IPS-11a (cell line): Measurements from ENCODE around the gene HK1.
"Not testable (repeated sequence)": the region's sequence is repeated elsewhere in the genome, so short reads cannot be mapped to it uniquely, and the experiment has no call there.

Experiments
- H3K4me3 ChIP-seq: one replicate; pipeline ENCODE4 v1.5.1; 2013; ENCODE audit warnings: low read depth, low read length, control low read depth

The HK1 gene

DNA sequence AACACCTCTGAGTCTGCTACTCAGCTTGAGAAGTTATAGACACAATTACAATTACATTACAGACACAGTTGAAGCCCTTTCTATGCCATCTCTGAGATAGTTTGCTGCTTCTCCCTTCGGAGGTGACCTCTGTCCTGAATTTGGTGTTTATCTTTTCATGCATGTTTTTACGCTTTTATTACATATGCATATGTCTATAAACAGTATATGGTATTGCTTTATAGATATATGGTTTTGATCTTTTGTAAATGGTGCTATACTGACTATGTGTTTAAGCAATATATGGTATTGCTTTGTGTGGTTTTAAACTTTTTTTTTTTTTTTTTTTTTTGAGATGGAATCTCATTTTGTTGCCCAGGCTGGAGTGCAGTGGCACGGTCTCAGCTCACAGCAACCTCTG is 48.4 kb downstream of the HK1 start:
- no peak overlapping the region for H3K4me3 ChIP-seq

DNA sequence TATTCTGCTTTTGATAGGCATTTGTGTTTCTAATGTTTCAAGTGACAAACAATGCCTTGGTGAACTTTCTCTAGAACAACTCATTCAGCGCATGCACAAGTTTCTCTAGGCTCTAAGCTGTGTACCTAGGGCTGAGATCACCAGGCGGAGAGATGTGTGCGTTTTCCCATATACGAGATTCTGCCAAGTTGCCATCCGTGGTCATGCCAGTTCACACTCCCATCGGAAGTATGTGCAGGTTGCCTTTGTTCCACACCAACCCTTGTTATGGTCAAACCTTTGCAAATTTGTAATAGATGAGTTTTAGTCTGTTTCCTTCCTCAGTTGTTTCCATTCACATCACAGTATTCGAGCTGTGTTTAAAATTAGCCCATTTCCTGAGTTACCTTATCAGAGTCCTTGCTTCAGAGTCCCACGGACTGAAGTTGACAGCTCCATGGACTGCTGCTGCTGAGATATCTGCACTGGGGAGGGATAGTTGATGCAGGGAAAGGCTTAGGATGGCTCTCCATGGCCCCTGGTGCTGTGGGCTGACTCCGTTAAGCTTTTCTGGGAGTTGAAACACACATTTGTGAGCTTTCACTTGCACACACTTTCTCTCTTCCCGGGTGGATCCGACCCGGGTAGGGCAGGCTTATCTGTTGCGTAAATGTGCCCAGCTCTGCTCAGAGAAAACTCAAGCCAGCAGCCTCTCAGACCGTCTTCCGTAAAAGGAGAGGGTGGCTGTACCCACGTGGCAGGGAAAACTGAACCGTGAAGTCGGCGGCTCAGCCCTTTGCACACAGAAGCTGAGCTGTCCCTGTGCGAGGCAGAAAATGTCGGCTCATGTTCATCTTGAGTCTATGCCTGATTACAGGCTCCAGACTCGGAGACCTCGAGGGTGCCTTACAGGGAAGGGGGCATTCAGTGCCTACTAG is 49.4 kb downstream of the HK1 start:
- H3K4me3 ChIP-seq = no peak overlapping the region

DNA sequence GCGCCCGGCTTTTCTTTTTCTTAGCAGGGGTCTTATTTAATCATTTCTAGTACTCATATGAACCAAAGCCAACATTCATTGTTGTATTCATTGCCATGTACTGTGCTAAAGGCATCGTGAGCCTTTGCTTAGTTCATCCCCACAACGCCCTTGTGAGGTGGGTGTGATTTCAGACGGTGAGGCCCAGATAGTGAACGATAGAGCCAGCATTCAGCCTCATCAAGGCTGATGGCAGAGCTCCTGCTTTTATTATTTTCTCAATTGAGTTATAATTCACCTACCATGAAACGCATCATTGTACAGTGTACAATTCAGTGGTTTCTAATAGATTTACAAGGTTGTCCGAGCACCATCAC is 50.1 kb downstream of the HK1 start:
- H3K4me3 ChIP-seq = no peak overlapping the region

DNA sequence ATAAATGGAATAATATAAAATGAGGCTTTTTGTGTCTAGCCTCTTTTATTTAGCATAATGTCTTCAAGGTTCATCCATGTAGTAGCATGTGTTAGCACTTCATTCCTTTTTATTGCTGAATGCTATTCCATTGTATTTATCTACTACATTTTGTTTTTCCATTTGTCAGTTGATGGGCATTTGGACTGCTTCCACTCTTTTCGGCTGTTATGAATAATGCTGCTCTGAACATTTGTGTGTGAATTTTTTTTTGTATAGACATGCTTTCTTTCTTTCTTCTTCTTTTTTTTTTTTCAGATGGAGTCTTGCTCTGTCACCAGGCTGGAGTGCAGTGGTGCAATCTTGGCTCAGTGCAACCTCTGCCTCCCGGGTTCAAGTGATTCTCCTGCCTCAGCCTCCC is 50.6 kb downstream of the HK1 start:
- not testable (repeated sequence) for H3K4me3 ChIP-seq

DNA sequence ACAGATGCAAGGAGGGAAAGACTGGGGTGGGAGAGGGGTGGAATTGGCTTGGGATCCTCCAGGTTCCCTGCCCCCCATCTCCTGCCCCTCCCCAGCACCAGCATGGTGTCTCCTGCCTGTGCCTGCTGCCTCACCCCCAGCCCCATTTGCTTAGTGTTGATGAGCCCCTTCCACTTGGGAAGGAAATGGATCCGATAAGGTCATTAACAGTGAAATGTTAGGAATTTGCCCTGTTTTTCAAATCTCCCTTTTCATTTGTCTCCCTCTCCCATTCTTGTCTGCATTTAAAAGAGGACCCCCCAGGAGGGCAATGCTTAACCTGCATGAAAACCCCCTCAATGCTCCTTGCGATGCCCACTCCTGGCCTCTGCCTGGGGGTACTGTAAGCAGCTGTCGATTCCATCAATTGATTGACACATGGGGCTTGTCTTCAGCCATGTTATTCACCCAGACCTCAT is 51.5 kb downstream of the HK1 start:
- H3K4me3 ChIP-seq = no peak overlapping the region

GRCh38 chr10:69331161-69331560 is 52.9 kb downstream of the HK1 start:
- H3K4me3 ChIP-seq = no peak overlapping the region

- no peak overlapping the region for H3K4me3 ChIP-seq
Observed at GRCh38 chr10:69332278-69333010, 54.1 kb downstream of the HK1 start.

DNA sequence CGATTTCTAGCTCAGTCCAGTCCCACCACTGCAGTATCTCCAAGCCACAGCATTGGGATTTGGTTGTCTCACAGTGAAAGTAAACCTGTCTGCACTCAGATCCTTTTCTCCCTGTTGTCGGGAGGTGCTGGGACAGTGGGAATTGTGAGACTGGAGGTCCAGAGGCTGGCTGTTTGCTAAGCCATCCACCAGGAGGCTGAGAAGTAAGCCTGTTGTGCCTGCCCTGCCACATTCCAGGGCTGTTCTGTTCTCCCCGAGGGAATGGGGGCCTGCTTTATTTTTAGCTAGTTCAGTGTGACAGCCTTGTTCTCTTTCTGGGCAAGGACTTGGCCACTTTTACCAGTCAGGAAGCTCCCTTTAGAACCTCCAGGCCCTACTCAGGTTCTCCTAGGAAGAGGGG is 54.9 kb downstream of the HK1 start:
- H3K4me3 ChIP-seq = no peak overlapping the region

DNA sequence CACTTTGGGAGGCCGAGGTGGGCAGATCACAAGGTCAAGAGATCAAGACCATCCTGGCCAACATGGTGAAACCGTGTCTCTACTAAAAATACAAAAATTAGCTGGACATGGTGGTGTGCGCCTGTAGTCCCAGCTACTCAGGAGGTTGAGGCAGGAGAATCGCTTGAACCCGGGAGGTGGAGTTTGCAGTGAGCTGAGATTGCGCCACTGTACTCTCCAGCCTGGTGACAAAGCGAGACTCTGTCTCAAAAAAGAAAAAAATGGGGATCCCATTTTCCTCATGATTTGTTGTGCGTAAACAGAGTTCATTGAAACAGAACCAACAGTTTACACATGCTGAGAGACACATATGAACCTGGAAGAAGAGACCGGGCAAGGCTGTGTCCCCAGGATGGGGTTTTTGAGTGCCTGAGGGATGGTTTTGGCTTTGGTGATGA is 55.6 kb downstream of the HK1 start:
- not testable (repeated sequence) for H3K4me3 ChIP-seq

GRCh38 chr10:69334302-69335062 is 56.2 kb downstream of the HK1 start:
- no peak overlapping the region for H3K4me3 ChIP-seq

GRCh38 chr10:69335063-69335587 is 56.8 kb downstream of the HK1 start:
- no peak overlapping the region for H3K4me3 ChIP-seq

DNA sequence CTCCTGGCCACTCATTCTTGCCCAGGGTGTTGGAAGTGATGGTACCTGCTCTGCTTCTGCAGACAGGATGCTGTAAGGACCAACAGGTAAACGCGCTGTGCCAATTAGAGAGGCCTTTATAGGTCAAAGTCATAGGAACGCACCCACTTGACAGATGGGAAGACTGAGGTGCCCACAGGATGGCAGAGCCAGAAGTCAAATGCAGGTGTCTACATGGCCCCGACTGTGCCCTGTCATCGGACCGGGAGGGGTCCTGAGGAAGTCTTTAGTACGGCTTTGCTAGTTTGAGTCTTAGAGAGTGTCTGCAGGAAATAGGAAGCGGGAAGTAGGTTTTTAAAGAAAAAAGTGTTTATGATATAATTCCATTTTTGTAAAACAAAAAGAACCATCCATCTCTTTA is 57.3 kb downstream of the HK1 start:
- no peak overlapping the region for H3K4me3 ChIP-seq

- H3K4me3 ChIP-seq = no peak overlapping the region
Observed at GRCh38 chr10:69336952-69337295, 58.6 kb downstream of the HK1 start.

DNA sequence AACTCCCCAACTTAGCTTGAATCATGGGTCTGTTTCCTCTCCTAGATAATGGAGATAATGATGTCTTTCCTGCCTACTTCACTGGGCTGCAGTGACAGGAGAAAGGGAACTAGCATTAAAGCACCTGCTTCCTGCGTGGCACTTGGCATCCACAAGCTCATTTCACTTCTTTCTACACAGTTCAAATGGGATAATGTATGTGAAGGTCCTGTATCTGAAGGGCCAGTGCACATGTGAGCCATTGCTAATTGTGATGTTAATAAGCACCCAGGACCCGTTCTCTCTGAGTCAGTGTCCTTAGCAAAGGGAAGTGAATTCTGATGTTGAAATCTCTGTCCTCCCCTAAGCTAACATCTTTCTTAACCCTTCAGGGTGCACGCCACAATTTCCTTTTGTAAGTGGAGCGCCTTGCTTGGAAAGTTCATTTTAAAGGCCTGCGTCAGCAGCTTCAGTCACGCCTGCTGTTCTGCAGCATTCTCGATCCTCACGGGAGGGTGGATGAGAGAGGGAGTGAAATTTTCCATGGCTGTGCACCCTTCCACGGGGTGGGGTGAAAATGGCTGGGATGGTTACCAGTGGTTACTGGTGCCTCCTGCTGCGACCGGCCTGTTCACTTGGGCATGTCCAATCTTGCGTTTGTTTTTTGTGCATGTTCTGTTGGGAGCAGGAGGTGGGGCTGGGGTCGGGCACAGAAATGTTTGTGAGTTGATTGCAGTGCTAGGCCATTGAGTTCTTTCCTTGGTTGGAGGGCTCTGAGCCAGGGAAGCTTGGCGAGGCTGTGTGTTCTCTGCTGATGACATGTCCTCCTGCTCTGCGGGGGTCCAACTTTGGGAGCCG is 59.2 kb downstream of the HK1 start:
- H3K4me3 ChIP-seq = no peak overlapping the region

DNA sequence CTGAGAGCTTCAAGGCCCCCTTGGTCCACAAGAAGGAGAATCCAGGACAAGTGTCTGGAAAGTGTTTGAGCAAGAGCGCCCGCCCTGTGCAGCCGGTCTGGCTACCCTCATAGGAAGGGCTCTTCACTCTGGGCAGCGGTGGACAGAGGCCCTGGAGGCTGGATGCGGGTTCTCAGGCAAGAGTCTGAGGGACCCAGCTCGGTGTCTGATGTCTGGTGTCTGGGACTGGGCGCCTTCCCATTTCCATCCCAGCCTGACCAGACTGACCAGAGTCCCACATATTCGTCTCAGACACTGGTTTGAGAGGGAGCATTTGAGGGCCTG is 59.8 kb downstream of the HK1 start:
- no peak overlapping the region for H3K4me3 ChIP-seq

DNA sequence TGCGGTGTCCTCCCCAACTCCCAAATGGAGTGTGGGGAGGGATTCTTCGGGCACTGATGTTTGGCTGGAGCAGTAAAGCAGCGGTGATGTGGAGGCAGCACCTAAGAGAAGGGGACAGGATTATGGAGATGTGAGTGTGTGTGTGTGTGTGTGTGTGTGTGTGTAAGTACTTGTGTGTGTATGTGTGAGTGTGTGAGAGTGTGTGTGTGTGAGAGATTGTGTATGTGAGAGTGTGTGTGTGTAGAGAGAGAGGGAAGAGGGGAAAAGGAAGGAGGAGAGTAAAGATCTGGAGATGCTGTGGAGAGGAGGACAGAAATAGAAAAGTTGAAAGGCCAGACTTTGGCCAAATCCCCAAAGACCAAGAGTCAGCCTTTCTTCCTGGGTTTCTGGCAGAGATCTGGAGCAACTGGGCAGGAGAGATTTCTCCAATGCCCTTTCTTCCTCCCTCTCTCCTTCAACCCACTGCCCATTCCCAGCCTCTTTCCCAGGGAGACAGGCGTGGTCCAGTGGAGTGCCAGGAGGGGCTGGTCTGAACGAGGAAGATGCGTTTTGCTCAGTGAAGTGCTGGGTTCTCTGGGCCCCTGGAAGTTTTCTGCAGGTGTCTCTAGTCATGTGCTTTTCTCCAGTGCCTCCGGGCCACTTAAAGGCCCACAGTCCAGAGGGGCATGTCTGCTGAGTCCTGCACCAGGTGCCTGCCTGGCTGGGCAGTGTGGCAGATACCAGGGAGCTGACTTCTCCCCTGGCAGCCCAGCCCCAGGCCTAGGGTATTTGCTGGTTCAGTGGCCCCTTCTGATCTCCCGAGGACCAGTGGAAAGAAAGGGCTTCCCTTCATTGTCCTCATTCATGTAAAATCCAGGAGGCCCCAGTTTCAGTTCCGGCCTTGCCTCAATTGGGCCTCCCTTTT is 60.5 kb downstream of the HK1 start:
- no peak overlapping the region for H3K4me3 ChIP-seq

DNA sequence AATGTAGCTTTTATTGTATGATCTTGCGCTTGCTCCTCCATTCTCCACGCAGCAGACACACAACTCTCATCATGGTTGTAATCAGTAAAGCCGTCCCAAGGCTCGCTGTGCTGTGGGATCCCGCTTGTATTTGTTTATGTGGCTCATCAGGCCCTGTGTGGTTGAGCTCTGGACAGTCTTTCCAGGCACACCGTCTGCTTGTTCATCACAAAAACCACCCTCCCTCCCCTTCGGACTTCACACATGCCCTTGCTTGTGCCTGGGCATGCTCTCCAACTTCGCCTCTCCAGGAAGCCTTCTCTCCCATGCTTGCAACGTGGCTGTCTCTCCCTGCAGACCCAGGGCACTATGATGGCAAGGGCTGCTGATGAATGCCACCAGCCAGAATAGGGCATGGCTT is 62.4 kb downstream of the HK1 start:
- no peak overlapping the region for H3K4me3 ChIP-seq

GRCh38 chr10:69343905-69344304 is 65.6 kb downstream of the HK1 start:
- H3K4me3 ChIP-seq = no peak overlapping the region

DNA sequence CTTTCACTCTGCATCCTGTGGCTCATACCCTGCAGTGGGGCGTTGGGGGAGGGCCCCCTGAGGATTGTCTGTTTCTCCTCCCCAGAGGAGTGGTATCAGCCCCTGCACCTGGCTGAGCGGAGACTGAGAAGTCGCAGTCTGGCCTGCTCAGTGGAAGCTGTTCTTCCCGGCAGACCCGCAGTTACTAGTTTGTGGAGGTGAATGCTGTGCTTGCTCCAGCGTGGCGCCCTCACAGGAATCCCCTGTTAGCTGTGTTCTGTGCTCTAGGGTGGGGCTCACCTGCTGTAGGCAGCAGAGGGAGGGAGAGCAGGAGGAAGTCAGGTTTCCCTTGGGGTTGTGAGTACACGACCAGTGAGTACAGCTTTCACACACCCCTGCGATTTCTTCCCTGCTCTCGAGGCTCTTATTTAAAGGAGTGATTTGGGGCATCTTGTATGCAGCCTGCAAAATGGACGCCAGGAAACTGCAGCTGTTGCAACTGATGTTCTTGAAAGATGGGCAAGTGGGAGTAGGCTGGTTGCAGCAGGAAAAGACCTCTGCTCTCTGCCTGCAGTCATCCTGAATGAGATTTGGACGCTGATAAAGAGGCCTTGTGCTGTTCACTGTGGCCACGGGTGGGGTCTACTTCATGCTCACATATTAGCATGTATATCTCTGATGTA is 66.4 kb downstream of the HK1 start:
- no peak overlapping the region for H3K4me3 ChIP-seq
